Breast epithelium (tissue), 3 donors: Measurements from ENCODE around the gene MYO1D.

ENCODE experiments used
- POLR2A ChIP-seq: fragments of 450-650 bp; IDR thresholded peaks from one replicate; pipeline ENCODE4 v1.6.1; 2016; ENCODE audit warnings: antibody characterized with exemption, mild to moderate bottlenecking, moderate library complexity
- POLR2AphosphoS5 ChIP-seq, 3 donors: sonication (generic); formaldehyde crosslinking; IDR thresholded peaks; one replicate each; pipeline ENCODE4 v1.6.1; 2017; ENCODE audit warnings: antibody characterized with exemption in 3 of 3
- TF ChIP-seq, protein P1 (sequence below), 3 donors: fragments of 450-650 bp; IDR thresholded peaks; one replicate each; pipeline ENCODE4 v1.5.1; 2016 to 2017; ENCODE audit warnings: antibody characterized with exemption in 3 of 3, mild to moderate bottlenecking in 3 of 3, moderate library complexity in 3 of 3

DNA sequence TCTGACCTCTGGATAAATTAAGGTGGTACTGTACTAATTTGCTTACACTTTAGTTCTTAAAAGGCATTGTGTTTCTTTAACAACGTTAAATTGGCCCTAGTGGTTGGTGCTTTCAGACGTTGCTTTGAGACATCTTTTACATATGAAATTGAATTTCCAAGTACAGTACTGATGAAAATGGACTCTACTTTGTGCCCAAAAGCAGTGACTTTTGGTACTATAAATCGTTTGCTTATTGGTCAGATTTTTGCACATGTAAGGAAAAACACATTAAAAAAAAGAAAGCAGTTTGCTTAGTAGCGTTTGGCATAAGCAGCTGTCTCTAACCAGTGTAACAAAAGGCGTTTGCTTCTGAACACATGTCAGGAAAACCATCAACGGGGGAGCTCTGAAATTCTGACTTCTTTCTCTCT is 250.5 kb downstream of the MYO1D start:
- TF ChIP-seq, protein P1, sequence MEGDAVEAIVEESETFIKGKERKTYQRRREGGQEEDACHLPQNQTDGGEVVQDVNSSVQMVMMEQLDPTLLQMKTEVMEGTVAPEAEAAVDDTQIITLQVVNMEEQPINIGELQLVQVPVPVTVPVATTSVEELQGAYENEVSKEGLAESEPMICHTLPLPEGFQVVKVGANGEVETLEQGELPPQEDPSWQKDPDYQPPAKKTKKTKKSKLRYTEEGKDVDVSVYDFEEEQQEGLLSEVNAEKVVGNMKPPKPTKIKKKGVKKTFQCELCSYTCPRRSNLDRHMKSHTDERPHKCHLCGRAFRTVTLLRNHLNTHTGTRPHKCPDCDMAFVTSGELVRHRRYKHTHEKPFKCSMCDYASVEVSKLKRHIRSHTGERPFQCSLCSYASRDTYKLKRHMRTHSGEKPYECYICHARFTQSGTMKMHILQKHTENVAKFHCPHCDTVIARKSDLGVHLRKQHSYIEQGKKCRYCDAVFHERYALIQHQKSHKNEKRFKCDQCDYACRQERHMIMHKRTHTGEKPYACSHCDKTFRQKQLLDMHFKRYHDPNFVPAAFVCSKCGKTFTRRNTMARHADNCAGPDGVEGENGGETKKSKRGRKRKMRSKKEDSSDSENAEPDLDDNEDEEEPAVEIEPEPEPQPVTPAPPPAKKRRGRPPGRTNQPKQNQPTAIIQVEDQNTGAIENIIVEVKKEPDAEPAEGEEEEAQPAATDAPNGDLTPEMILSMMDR (IDR thresholded peaks at IDR 0.05): no peak
- TF ChIP-seq POLR2AphosphoS5 (IDR thresholded peaks at IDR 0.05): no peak
- no peak for TF ChIP-seq POLR2A
